ENCODE measurements around the gene MACF1.
A peak's percentile ranks its signal among the peaks of the same experiment; 100 is the strongest.

Gene MACF1

DNA sequence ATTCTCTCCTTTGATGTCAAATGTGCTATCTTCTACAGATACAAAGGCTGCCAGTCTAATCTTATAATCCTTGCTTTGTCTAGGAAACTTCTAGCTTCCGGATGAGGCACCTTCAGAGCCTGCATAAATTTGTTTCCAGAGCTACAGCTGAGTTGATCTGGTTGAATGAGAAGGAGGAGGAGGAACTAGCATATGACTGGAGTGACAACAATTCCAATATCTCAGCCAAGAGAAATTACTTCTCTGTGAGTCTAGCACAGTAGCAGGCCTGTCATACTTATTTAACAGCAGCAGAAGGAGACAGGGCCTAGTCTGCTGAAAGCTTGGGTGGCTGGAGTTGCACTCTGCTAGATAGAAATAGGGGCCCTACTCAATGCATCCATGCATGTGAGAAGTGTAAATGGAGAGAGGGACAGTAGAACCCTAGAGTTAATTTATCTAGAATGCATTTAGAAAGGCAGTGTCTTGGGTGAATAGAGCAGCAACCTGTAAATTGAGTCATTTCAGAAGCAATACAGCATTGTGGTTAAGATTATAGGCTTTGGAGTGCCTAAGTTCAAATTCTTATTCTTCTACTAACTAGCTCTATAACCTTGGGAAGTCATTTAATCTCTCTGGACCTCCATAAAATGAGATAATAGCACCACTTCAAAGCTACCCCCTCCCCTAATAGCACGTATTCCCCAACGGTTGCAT is 89.0 kb downstream of the MACF1 start:
- TF ChIP-seq CTCF (IDR thresholded peaks at IDR 0.05; ENCODE audit: low read depth, low read length, missing control alignments), result no peak
- in situ Hi-C loops (cut with HindIII; ENCODE audit: low sequenced_read_pairs), result no loop called here
- H3K4me3 ChIP-seq (ENCODE audit: low read depth, low read length), result no peak overlapping the region
- DNase-seq (ENCODE audit: low read depth), result no peak

GRCh38 chr1:39294531-39294930 is 90.0 kb downstream of the MACF1 start:
- TF ChIP-seq CTCF (IDR thresholded peaks at IDR 0.05; ENCODE audit: low read depth, low read length, missing control alignments), result no peak
- in situ Hi-C loops (cut with HindIII; ENCODE audit: low sequenced_read_pairs), result no loop called here
- DNase-seq (ENCODE audit: low read depth), result no peak
- H3K4me3 ChIP-seq (ENCODE audit: low read depth, low read length), result no peak overlapping the region

GRCh38 chr1:39295901-39296300 is 91.4 kb downstream of the MACF1 start:
- in situ Hi-C loops (cut with HindIII; ENCODE audit: low sequenced_read_pairs), result no loop called here
- DNase-seq (ENCODE audit: low read depth), result no peak
- no peak for TF ChIP-seq CTCF (IDR thresholded peaks at IDR 0.05; ENCODE audit: low read depth, low read length, missing control alignments)
- H3K4me3 ChIP-seq (ENCODE audit: low read depth, low read length), result no peak overlapping the region

DNA sequence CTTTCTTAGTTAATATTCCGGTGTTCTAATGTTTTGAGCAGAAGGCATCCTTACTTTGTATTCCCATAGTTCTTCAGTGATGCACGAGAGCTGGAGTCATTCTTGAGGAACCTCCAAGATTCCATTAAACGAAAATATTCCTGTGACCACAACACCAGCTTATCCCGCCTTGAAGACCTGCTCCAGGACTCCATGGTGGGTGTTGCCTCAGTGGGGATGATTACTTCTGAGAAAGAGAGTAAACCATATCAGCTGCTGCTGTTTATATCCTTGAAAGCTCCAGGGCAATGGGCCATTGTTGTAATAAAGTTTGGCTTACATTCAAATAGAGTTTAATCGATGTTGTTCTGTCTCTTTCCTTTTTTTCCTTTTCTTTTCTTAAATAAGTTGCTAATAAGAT is 93.1 kb downstream of the MACF1 start:
- TF ChIP-seq CTCF (IDR thresholded peaks at IDR 0.05; ENCODE audit: low read depth, low read length, missing control alignments), result no peak
- DNase-seq (ENCODE audit: low read depth), result peak; percentile 19
- in situ Hi-C loops (cut with HindIII; ENCODE audit: low sequenced_read_pairs), result no loop called here
- H3K4me3 ChIP-seq (ENCODE audit: low read depth, low read length), result no peak overlapping the region

- no peak overlapping the region for H3K4me3 ChIP-seq (ENCODE audit: low read depth, low read length)
- DNase-seq (ENCODE audit: low read depth), result no peak
- in situ Hi-C loops (cut with HindIII; ENCODE audit: low sequenced_read_pairs), result no loop called here
- TF ChIP-seq CTCF (IDR thresholded peaks at IDR 0.05; ENCODE audit: low read depth, low read length, missing control alignments), result no peak
Observed at GRCh38 chr1:39301606-39302005, 97.1 kb downstream of the MACF1 start.

DNA sequence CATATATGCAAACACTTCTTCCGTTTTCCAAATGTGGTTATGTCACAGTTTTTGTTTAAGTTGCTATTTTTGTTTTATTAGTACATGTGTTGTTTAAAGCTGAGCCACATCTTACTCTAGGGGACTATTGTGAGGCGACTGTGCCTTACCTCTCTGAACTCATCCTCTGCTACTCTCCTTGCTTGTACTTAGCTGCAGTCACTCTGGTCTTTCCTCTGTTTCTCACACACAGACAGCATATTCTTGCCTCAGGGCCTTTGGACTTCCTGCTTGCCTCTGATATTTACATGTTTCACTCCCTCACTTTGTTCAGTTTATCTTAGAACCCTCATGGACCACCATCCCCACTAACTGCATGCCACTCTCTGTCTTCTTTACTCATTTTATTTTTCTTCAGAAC is 101.1 kb downstream of the MACF1 start:
- in situ Hi-C loops (cut with HindIII; ENCODE audit: low sequenced_read_pairs), result no loop called here
- no peak for TF ChIP-seq CTCF (IDR thresholded peaks at IDR 0.05; ENCODE audit: low read depth, low read length, missing control alignments)
- no peak overlapping the region for H3K4me3 ChIP-seq (ENCODE audit: low read depth, low read length)
- DNase-seq (ENCODE audit: low read depth), result no peak
